NCI-H460 (cell line): Measurements from ENCODE around the gene TIMM9. TPM values are rescaled to one million over a fixed set of nuclear protein-coding genes. Genes with fewer than 3 reads are reported as not detected.
"Not testable (repeated sequence)": the region's sequence is repeated elsewhere in the genome, so short reads cannot be mapped to it uniquely, and the experiment has no call there.

Experiments used
- DNase-seq: peaks from one replicate; pipeline ENCODE4 v3.0.0-alpha.2; 2016; ENCODE audit warnings: low read depth; ENCODE audit errors: extremely low read depth
- small RNA-seq, 2 experiments: library from RNA; depleted of rRNA; stranded (forward); fragments of <200 nt; gene quantifications; one replicate each; pipeline ENCODE3, GENCODE V24; 2014
- total RNA-seq: library from RNA; depleted of rRNA; stranded (reverse); fragments of >200 nt; shearing (Covaris generic); gene quantifications from 2 replicates; pipeline ENCODE4 v1.2.3, GENCODE V29; 2014; rRNA removed

TIMM9 gene
- total RNA-seq, 1 experiment from 2014 or later: 128 TPM

DNA sequence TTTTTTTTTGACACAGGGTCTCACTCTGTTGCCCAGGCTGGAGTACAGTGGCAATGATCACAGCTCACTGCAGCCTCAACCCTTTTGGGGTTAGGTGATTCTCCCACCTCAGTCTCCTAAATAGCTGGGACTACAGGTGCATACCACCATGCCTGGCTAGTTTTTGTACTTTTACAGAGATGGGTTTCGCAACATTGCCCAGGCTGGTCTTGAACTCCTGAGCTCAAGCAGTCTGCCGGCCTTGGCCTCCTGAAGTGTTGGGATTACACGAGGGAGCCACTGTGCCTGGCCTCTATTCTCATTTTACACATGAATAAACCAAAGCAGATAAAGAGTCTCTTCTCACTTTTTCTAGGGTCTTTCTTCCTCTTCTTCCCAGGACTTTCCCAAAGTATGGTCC is 28.4 kb downstream of the TIMM9 start:
- no peak for DNase-seq

DNA sequence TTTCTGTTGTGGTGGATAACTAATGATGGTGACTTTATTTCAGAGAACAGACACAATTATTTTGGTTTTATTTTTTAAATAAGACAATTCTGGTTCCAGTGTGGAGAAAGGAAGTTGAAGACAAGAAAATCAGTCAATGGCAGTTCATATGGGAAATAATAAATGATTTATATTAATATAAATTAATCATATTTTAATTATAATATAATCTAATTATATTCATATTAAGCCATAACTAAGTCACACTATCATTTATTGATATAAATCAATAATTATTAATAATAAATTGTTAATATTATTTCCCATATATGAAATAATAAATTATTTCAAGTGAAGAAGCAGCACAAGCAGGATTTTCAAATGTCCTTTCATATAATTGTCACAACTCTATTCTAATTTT is 28.8 kb downstream of the TIMM9 start:
- DNase-seq: no peak

DNA sequence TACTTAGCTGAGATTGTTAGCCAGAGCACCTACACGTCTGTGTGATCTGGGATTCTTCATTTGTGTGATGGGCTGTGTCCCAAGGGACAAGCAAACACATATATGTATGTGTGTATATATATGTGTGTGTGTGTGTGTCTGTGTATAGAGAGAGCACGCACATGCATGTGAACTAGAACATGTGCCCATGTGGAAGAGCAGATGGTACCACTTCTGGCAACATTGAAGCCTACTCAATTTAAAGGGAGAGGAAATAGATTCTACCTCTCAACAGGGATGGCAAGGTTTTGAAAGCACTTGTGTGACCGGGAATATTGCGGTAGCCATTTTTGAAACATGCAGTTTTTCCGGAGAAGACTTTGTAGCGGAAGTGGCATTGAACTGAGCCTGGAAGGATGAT is 30.2 kb downstream of the TIMM9 start:
- no peak for DNase-seq

DNA sequence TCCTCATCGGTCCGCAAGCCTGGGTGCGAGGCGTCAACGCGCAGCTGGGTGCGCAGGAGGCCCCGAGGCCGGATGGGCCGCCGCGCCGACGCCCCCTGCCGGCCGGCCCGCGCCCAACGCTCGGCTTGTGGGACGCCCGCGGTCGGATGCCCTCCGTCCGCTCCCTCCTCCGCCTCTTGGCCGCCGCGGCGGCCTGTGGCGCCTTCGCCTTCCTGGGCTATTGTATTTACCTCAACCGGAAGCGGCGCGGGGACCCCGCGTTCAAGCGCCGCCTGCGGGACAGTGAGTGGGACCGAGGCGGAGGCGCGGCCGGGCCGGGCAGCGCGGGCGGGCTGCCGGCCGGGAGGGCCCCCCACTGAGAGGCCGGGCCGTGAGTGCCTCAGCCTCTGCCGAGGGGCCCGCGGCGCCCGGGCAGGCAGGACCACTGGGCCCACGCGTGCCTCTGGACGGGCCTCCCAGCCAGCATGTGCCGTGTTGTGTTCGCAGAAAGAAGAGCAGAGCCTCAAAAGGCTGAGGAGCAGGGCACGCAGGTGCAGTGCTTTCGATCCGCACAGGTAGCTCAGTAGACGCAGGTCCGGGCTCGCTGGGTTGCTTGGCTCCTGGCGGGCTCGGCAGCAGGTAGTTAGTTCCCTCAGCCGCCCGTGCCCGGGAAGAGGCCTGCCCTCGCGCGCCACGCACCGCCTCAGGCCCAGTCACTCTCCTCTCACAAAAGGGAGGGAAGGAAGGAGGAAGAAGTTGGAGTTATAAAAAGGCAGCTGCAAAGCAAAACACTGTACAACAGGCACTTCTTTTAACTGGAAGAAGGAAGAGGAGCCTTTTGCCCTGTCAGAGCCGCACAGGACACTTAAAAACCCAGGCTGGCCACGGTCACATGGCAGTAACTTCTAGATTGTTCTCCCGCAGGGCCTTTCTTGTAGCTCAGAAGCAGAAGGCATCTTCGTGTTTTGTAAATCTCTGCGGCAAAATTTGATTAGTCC is 31.2 kb downstream of the TIMM9 start, which contains the start of gene TOMM20L:
TSS of gene TOMM20L (plus strand) at position 119 of the 977 bp plus-strand sequence. CDS start at position 147, 28 bp downstream.
- DNase-seq: peak; percentile 67

DNA sequence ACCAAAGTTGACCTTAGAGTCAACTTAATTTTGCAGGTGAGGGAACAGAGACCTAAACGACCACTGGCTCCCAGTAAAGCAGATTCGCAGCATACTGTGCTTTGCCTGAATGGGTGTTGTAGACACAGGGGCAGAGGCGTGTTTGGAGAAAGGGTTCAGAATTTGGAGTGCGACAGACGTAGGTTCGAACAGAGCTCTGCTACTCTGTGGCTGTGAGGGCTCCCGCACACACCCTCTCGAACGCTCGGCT is 31.8 kb downstream of the TIMM9 start:
- DNase-seq: no peak

DNA sequence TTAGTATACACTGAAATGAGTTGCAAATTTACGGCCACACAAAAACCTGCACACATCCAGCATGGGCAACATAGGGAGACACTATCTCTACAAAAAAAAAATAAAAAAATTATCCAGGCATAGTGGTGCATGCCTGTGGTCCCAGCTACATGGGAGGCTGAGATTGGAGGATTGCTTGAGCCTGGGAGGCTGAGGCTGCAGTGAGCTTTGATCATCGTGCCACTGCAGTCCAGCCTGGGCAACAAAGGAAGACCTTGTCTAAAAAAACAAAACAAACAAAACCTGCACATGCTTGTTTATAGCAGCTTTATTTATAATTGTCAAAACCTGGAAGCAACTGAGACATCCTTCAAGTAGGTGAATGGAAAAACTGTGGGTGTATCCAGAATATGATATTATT is 36.5 kb downstream of the TIMM9 start:
- no peak for DNase-seq

DNA sequence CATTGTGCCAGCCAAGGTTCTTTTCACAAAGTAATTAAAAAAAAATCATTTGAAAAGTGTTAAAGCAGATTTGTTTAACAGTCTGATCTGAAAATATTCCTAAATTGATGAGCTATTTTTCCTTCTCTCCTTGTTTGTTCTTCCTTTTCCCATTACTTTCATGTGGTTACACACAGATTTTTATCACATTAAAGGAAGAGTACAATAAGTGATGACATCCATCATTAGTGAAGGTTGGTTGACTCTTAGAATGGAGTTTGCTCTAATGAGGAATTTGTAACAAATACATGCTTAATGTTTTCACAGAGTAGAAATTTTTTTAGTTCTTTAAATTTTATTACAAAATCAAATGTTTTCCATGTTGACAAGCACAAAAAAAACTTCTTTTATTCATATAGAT is 50.5 kb downstream of the TIMM9 start:
- DNase-seq: no peak

DNA sequence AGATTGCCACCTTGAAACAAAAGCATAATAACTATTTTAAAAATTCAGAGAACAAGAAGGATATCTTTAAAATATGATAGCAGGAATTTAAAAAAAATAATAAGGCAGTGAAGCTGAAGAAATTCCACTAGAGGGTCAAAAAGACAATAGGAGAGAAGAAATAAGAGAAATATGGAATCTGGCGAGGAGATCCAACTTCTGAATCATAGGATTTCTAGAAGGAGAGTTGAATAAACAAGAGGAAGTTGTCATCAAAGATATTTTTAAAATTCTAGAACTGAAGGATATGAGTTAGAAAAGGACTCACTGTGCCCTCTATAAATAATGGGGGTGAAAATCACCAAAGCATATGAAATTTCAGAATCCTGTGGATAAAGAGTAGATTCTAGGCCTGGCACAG is 58.4 kb downstream of the TIMM9 start:
- no peak for DNase-seq

DNA sequence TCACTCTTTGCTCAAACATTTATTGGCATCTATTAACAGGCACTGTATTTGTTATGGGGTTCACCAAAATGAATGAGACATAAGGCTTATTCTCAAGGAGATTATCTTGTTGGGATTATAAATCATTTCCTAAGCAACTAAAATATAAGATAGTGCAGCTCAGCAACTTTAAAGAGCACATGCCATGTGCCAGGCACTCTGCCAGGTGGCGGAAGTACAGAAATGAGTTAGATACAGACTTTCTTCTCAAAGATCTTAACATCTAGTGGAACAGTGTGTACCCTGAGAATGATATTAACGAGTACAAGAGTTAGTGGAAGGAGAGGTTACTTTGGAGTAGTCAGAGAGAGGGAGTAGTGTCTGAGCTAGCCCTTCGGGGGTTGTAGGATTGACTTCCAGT is 60.0 kb downstream of the TIMM9 start:
- DNase-seq: no peak

DNA sequence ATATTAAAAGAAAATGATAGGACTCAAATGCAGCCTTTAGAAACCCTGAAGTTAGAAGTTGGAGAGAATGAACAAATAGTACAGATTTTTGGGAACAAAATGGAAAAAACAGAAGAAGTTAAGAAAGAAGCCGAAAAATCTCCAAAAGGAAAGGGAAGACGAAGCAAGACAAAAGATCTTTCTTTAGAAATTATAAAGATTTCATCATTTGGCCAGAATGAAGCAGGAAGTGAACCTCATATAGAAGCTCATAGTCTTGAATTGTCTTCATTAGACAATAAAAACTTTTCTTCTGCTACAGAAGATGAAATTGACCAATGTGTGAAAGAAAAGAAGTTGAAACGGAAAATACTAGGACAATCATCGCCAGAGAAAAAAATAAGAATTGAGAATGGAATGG is 63.0 kb downstream of the TIMM9 start:
- no peak for DNase-seq

DNA sequence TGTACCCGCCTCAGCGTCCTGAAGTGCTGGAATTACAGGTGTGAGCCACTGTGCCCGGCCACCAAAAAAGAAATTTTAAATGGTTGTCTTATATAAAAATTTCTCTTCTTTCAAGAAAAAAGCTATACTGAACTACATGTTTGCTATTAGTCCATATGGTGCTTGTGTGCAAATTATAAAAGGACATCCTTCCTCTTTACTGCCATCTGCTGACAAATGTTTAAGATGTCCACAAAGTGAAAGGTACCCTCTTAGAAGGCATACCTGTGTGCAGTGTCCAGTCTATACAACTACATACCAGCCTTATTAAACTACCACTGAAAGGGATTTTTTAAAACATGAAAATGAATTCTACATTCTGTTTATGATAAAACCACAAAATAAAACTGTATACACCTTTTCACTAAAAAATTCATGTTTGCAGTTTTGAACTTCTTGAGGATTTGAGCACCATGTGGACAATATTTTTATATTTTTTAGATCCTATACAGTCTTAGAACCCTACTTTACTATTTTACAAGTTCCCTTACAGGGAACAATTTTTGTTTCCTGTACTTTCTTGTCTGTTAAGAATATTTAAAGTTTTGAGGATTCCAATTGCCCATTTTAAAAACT is 64.4 kb downstream of the TIMM9 start:
- peak; percentile 35 for DNase-seq

DNA sequence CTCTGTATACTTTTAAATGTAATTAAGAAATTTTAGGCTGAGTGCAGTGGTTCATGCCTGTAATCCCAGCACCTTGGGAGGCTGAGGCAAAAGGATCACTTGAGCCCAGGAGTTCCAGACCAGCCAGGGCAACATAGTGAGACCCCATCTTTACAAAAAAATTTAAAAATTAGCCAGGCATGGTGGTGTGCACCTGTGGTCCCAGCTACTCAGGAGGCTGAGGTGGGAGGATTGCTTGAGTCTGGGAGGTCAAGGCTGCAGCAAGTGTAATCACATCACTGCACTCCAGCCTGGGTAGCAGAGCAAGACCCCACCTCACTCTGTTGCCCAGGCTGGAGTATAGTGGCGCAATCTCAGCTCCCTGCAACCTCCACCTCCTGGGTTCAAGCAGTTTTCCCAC is 65.1 kb downstream of the TIMM9 start:
- not testable (repeated sequence) for DNase-seq

Small RNA genes lying within 50 kb of the gene (small RNA-seq; reads per million reads assigned to genes)
- gene HSBP1P1: 0 reads per million in 2 experiments
- 0 reads per million in 2 experiments for gene RF00019

Other genes starting within 250 kb of the TIMM9 start
- gene ACTR10, start 227.4 kb downstream of the TIMM9 start, total RNA-seq: 93.4 and 101 TPM in 2 replicates
- gene PSMA3, start 182.7 kb downstream of the TIMM9 start, total RNA-seq: 202 and 260 TPM in 2 replicates
- 8.0 and 8.1 TPM in 2 replicates for gene ARID4A, start 129.0 kb downstream of the TIMM9 start, total RNA-seq
- not detected in 2 replicates for gene TOMM20L, start 31.6 kb downstream of the TIMM9 start, total RNA-seq
- 23.6 and 27.2 TPM in 2 replicates for gene KIAA0586, start 188 bp upstream of the TIMM9 start, total RNA-seq
- gene DACT1, start 210.4 kb upstream of the TIMM9 start, total RNA-seq: 0.89 TPM in 1 of 2 replicates, not detected in the other